Kidney (tissue), 14 donors: ENCODE measurements around the gene TIMP3. TPM values are rescaled to one million over a fixed set of nuclear protein-coding genes. Genes with fewer than 3 reads are reported as not detected.
A peak's percentile ranks its signal among the peaks of the same experiment; 100 is the strongest.

Source experiments
- DNase-seq, 5 donors: peaks; one replicate each; pipeline ENCODE4 v3.0.0-alpha.2; 2013 to 2020
- FAIRE-seq: peaks from 2 replicates; lab custom pipeline; 2012; peaks lifted over from hg19 to GRCh38; lab: Jason Lieb, UNC
- H3K27ac ChIP-seq, 2 donors: one replicate each; pipeline ENCODE4 v1.7.0; 2013; ENCODE audit warnings: low read depth in 2 of 2, low read length in 2 of 2, inconsistent platforms in 1 of 2
- H3K27me3 ChIP-seq: one replicate; pipeline ENCODE4 v1.7.1; 2013; ENCODE audit warnings: low read length, inconsistent platforms; ENCODE audit not compliant: control insufficient read depth, insufficient read depth
- H3K36me3 ChIP-seq, 3 donors: one replicate each; pipeline versions ENCODE4 v1.7.0 to v1.7.1; 2013; ENCODE audit warnings: low read length in 3 of 3, control low read depth in 1 of 3, inconsistent platforms in 1 of 3; ENCODE audit not compliant: insufficient read depth in 3 of 3, control insufficient read depth in 2 of 3
- H3K4me1 ChIP-seq, 3 donors: one replicate each; pipeline versions ENCODE4 v1.7.0 to v1.7.1; 2013; ENCODE audit warnings: low read length in 3 of 3, inconsistent platforms in 1 of 3, low read depth in 1 of 3; ENCODE audit not compliant: control insufficient read depth in 2 of 3, insufficient read depth in 2 of 3
- H3K4me3 ChIP-seq, 3 donors: one replicate each; pipeline versions ENCODE4 v1.7.0 to v1.8.1; 2013; ENCODE audit warnings: low read length in 3 of 3, control low read depth in 1 of 3, inconsistent platforms in 1 of 3
- H3K9ac ChIP-seq, 3 donors: one replicate each; pipeline versions ENCODE4 v1.7.0 to v1.7.1; 2013; ENCODE audit warnings: low read length in 3 of 3, control low read depth in 1 of 3, inconsistent platforms in 1 of 3
- H3K9me3 ChIP-seq, 3 donors: one replicate each; pipeline versions ENCODE4 v1.7.0 to v1.7.1; 2013; ENCODE audit warnings: low read length in 3 of 3, control low read depth in 1 of 3, inconsistent platforms in 1 of 3; ENCODE audit not compliant: control insufficient read depth in 2 of 3, insufficient read depth in 1 of 3
- intact Hi-C: fragments of 100-400 bp; cut with DNase I; formaldehyde crosslinking; loops from one replicate; pipeline ENCODE4 v1.11.1; 2022
- polyA plus RNA-seq: library from polyadenylated mRNA; stranded (reverse); fragments of 350-450 nt; fragmentation: Illumina TruSeq; extraction: RNeasy Lipid Tissue Mini Kit (QIAGEN cat#74804); gene quantifications from one replicate; pipeline ENCODE4 v1.2.3, GENCODE V29; 2014; ENCODE audit warnings: low read depth, low replicate concordance; ENCODE audit not compliant: insufficient read depth
- total RNA-seq: library from RNA; stranded (reverse); fragmentation: NEBNext Ultra II Directional; extraction: Animal tissue kit (Norgen Biotek cat#: 25700); gene quantifications from one replicate; pipeline ENCODE4 v1.2.1, GENCODE V29; 2021
- TF ChIP-seq, protein P1 (sequence below): IDR thresholded peaks from 3 replicates; pipeline ENCODE4 v1.5.1; 2012; ENCODE audit warnings: mild to moderate bottlenecking, moderate library complexity, borderline replicate concordance; ENCODE audit not compliant: insufficient read depth; ENCODE audit errors: extremely low read depth
- donor health status: control.
- donor health status: control.
- donor health status: control.
- donor health status: control.
- donor health status: control.
- donor health status: DM: yes; HTN: yes; CAD: no.
- donor health status: Normal renal cell carcinoma (clear cell type).

Gene TIMP3
- total and polyA plus RNA-seq, 2 donors from 2014 or later: 198 to 818 TPM

DNA sequence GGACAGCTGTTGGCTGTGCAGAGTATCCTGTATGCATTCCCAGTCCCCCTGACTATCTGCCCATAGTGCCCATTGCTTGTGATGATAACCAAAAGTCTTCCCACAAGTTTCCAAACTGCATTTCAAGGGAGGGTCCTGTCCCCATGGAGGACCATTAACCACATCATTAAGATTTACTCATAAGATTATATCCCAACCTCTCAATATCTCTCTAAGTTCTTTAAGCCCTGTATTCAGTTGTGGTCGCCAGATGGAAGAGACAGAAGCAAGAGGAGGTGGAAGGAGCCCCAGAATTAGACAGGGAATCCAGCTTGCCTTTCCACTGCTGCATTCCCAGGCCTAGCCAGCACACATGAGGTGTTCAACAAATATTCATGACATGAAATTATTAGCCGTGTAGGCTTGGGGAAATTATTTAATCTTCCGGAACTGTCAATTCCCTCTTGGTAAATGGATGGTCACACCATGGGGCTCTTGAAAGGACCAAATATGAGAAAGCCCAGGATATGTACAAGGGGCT lies 42.6 kb upstream of the TIMP3 start:
- intact Hi-C loops: no loop called here
- Histone ChIP-seq H3K4me1 (peaks cover 0 to 13% (median 13%) of the 10 kb centered on the region in 3 donors), H3K36me3 (no peaks in the 10 kb centered on the region), H3K9me3 (no peaks in the 10 kb centered on the region), H3K9ac (no peak overlapping the region), H3K27ac (no peak overlapping the region), H3K27me3 (no peaks in the 10 kb centered on the region), H3K4me3 (no peak overlapping the region)
- DNase-seq: no peak
- FAIRE-seq: no peak
- TF ChIP-seq, protein P1, sequence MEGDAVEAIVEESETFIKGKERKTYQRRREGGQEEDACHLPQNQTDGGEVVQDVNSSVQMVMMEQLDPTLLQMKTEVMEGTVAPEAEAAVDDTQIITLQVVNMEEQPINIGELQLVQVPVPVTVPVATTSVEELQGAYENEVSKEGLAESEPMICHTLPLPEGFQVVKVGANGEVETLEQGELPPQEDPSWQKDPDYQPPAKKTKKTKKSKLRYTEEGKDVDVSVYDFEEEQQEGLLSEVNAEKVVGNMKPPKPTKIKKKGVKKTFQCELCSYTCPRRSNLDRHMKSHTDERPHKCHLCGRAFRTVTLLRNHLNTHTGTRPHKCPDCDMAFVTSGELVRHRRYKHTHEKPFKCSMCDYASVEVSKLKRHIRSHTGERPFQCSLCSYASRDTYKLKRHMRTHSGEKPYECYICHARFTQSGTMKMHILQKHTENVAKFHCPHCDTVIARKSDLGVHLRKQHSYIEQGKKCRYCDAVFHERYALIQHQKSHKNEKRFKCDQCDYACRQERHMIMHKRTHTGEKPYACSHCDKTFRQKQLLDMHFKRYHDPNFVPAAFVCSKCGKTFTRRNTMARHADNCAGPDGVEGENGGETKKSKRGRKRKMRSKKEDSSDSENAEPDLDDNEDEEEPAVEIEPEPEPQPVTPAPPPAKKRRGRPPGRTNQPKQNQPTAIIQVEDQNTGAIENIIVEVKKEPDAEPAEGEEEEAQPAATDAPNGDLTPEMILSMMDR: no peak

DNA sequence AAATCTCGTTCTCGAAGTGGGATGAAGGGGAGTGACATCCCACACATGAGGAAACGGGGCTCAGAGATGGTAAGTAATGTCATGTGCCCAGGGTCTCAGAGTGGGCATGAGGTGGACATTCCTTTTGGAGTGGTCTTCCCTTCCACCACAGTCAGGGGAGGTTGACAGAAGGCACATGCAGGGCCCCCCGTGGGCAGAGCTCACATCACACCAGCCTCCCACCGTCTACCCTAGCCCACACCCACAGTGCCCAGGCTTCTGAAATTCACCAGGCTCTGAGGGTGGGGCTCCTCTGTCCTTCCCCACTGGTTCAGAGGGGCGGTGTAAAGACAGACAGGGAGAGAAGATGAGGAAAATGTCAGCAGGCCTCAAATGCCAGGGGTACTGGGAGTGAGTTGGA lies 41.1 kb upstream of the TIMP3 start:
- DNase-seq (no peak), FAIRE-seq (no peak)
- H3K36me3 ChIP-seq: no peaks in the 10 kb centered on the region
- TF ChIP-seq, protein P1: no peak
- intact Hi-C loops: no loop called here
- H3K4me1 ChIP-seq: peaks cover 7 to 18% (median 16%) of the 10 kb centered on the region in 3 donors
- no peaks in the 10 kb centered on the region for H3K27me3 ChIP-seq
- no peak overlapping the region for H3K4me3 ChIP-seq
- H3K9ac ChIP-seq: peak overlapping the region in 1 of 3 donors; percentile 23
- H3K9me3 ChIP-seq: no peaks in the 10 kb centered on the region
- peak overlapping the region; percentile 71 to 91 for H3K27ac ChIP-seq

DNA sequence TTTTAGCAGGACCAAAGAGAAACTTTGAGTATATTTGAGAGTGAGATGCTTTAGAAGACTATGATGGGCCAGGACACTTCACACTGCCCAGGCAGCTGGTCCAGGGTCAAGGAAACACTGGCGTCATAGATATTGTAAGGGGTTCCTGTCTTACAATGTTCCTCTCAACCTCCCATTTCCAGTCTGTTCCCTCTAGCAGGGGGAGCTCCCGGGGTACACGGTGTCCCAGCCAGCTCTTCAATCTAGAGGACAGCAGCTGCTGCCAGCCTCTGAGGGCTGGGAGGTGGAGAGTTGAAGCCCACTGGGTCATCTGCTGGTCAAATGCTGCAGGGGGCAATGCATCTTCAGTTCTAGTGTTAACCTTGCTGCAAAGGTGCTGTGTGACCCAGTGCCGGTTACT lies 40.7 kb upstream of the TIMP3 start:
- Histone ChIP-seq H3K4me3 (no peak overlapping the region), H3K27me3 (no peaks in the 10 kb centered on the region), H3K36me3 (no peaks in the 10 kb centered on the region), H3K9ac (peak overlapping the region in 1 of 3 donors; percentile 23), H3K9me3 (no peaks in the 10 kb centered on the region), H3K4me1 (peaks cover 7 to 18% (median 16%) of the 10 kb centered on the region in 3 donors), H3K27ac (peak overlapping the region; percentile 71 to 91)
- TF ChIP-seq, protein P1: no peak
- FAIRE-seq: no peak
- peak in 1 of 5 donors; percentile 90 for DNase-seq
- intact Hi-C loops: no loop called here
